ENCODE results near the gene PIGR. TPM values are rescaled to one million over a fixed set of nuclear protein-coding genes. Genes with fewer than 3 reads are reported as not detected.

The PIGR gene
- total RNA-seq, 1 donor from 2014 or later, result 813 TPM

DNA sequence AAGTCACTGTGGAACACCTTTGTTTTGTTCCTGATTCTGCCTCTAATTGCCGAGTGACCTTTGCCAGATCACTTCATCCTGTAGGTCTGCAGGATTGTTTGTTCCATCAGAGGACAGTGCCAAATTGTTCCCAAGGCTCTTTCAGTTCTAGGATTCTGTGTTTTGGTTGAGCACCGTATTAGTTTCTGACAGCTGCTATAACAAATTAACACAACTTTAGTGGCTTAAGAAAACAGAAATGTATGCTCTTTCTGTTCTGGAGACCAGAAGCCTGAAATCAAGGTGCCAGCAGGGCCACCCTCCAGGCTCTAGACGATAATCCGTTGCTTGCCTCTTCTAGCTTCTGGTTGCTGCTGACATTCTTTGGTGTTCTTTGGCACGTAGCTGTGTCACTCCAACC is 3.4 kb upstream of the PIGR start:
- Histone ChIP-seq H3K4me3 (no peak overlapping the region), H3K27me3 (ENCODE audit: low read depth) (peaks cover 5% of the 10 kb centered on the region), H3K9me3 (no peaks in the 10 kb centered on the region), H3K4me1 (peaks cover 22% of the 10 kb centered on the region), H3K27ac (no peak overlapping the region), H3K36me3 (no peaks in the 10 kb centered on the region)
- TF ChIP-seq, protein P1, sequence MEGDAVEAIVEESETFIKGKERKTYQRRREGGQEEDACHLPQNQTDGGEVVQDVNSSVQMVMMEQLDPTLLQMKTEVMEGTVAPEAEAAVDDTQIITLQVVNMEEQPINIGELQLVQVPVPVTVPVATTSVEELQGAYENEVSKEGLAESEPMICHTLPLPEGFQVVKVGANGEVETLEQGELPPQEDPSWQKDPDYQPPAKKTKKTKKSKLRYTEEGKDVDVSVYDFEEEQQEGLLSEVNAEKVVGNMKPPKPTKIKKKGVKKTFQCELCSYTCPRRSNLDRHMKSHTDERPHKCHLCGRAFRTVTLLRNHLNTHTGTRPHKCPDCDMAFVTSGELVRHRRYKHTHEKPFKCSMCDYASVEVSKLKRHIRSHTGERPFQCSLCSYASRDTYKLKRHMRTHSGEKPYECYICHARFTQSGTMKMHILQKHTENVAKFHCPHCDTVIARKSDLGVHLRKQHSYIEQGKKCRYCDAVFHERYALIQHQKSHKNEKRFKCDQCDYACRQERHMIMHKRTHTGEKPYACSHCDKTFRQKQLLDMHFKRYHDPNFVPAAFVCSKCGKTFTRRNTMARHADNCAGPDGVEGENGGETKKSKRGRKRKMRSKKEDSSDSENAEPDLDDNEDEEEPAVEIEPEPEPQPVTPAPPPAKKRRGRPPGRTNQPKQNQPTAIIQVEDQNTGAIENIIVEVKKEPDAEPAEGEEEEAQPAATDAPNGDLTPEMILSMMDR (IDR thresholded peaks at IDR 0.05), result no peak
- ATAC-seq (no peak), DNase-seq (no peak)
- intact Hi-C loops (cut with DNase I), result no loop called here

DNA sequence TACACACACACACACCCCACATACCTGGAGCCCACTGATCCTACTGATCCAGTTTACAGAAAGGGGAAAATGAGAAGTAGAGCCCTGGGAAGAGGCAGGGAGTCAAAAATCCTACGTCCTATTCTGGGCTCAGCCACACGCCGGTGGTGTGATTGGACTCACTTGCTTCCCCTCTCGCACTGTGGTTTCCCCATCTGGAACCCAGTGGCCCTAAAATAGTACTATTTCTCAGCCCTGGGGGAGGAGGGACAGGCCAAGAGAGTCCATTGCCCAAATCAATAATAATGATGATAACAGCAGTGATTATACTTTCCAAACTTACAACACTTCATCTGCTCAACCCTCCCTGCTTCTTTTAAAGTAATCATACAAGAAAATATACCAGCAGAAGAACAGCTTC is 2.9 kb upstream of the PIGR start:
- H3K9me3 ChIP-seq, result no peaks in the 10 kb centered on the region
- H3K27me3 ChIP-seq (ENCODE audit: low read depth), result peaks cover 5% of the 10 kb centered on the region
- TF ChIP-seq, protein P1 (IDR thresholded peaks at IDR 0.05), result no peak
- no peak overlapping the region for H3K27ac ChIP-seq
- H3K4me1 ChIP-seq, result peaks cover 19% of the 10 kb centered on the region
- no peak overlapping the region for H3K4me3 ChIP-seq
- ATAC-seq (no peak), DNase-seq (no peak)
- intact Hi-C loops (cut with DNase I), result no loop called here
- no peaks in the 10 kb centered on the region for H3K36me3 ChIP-seq

DNA sequence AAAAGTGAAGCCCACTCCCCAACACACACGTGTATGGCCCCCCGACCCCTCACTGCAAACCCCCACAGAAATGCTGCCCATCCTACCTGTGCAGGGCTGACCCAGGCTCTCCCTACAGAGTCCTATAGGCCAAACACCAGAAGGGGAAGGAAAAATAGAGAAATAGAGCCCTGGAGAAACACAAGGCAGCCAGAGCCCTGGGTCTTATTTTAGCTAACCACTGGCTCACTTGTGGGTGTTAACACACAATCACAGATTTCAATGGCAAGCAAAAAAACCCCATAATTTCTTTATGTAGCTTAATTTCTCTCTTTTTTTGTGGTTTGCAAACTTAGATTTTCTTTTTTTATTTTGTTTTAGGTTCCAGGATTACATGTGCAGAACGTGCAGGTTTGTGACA is 989 bp upstream of the PIGR start:
- peaks cover 5% of the 10 kb centered on the region for H3K27me3 ChIP-seq (ENCODE audit: low read depth)
- DNase-seq (no peak), ATAC-seq (no peak)
- no peak overlapping the region for H3K4me3 ChIP-seq
- no peaks in the 10 kb centered on the region for H3K36me3 ChIP-seq
- H3K9me3 ChIP-seq, result no peaks in the 10 kb centered on the region
- H3K4me1 ChIP-seq, result peaks cover 7% of the 10 kb centered on the region
- TF ChIP-seq, protein P1 (IDR thresholded peaks at IDR 0.05), result no peak
- intact Hi-C loops (cut with DNase I), result no loop called here
- H3K27ac ChIP-seq, result no peak overlapping the region

DNA sequence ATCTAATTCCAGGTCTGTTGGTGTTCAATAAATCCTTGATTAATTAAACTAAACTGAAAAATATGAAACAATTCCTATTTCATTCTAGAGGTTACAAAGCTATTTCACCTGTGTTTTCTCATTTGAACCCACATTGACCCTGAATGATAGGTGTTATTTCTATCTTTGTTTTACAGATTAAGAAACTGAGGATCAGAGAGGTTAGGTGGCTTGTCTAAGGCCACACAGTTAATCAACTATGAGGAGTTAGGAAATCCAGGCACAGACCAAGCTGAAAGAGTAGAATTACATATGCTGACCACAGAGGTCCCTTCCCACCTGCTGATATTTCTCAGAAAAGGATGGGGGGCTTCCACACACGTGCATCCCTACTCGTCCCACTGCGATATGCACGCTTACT is 487 bp downstream of the PIGR start:
- H3K9me3 ChIP-seq, result no peaks in the 10 kb centered on the region
- H3K4me3 ChIP-seq, result peak overlapping the region; percentile 50
- H3K27me3 ChIP-seq (ENCODE audit: low read depth), result peaks cover 5% of the 10 kb centered on the region
- ATAC-seq, result no peak
- H3K4me1 ChIP-seq, result peaks cover 6% of the 10 kb centered on the region
- H3K36me3 ChIP-seq, result no peaks in the 10 kb centered on the region
- H3K27ac ChIP-seq, result peak overlapping the region; percentile 56
- intact Hi-C loops (cut with DNase I), result no loop called here
- DNase-seq, result no peak
- TF ChIP-seq, protein P1 (IDR thresholded peaks at IDR 0.05), result no peak

DNA sequence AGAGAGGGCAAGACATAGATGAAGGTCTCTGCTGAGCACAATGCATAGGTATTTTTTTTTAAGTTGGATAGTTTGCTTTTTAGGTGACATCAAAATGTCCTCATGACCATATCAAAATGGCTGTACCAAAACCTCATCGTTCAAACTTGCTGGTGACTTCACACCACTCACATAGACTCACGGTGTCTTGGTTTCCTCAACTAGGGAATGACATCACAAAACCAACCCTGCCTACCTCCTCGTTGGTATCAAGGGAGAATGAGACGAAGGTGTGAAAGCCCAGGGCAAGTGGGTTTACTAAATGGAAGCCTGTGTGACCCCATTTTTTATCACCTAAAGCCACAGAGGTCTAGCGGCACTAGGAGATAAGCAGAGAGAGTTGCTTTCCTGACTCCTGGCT is 1.6 kb downstream of the PIGR start:
- Histone ChIP-seq H3K4me3 (peak overlapping the region; percentile 50), H3K27ac (peak overlapping the region; percentile 56), H3K27me3 (ENCODE audit: low read depth) (peaks cover 5% of the 10 kb centered on the region), H3K36me3 (peaks cover 4% of the 10 kb centered on the region), H3K4me1 (peaks cover 6% of the 10 kb centered on the region), H3K9me3 (no peaks in the 10 kb centered on the region)
- intact Hi-C loops (cut with DNase I), result no loop called here
- no peak for DNase-seq
- no peak for ATAC-seq
- TF ChIP-seq, protein P1 (IDR thresholded peaks at IDR 0.05), result no peak

Measured in lower lobe of right lung (tissue), 2 donors.